COLO829 (cell line): Measurements from ENCODE around the gene XYLT1.

Experiments used
- DNase-seq: peaks from one replicate; pipeline ENCODE4 v3.0.0; 2012; ENCODE audit warnings: low spot score

XYLT1 gene

DNA sequence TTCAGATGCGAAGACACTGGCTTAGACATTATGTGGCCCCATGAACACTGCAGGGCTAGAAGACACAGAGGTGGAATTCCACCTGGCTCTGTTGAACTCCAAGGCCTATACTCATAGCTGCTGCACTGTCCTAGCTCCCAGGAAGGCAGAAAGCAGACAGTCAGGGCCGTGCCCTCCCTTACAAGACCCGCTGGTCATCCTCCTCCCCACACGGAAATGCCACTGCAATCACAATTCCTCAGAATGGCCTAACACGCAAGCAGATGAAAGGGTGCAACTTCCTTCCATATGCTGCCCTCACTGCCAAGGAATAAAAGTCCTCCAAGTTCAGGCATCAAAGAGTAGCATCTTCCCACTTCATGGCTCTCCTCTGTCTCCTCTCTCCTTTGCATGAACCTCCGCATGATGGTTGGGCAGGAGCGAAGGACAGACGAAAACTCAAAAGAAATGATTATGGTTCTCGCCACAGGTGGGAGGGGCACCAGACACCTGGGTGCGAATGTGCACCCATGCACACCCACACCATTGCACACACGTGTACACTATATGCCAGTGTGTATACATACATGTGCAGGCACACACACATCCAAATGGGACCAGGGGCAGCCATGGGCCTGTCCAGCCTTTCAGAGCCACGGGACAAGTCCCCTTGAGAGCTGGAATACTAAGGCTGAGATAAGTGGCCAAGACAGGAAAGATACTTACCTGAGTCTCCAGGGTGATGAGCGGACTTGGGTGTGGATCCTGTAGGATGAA lies 113.3 kb downstream of the XYLT1 start:
- DNase-seq = no peak

DNA sequence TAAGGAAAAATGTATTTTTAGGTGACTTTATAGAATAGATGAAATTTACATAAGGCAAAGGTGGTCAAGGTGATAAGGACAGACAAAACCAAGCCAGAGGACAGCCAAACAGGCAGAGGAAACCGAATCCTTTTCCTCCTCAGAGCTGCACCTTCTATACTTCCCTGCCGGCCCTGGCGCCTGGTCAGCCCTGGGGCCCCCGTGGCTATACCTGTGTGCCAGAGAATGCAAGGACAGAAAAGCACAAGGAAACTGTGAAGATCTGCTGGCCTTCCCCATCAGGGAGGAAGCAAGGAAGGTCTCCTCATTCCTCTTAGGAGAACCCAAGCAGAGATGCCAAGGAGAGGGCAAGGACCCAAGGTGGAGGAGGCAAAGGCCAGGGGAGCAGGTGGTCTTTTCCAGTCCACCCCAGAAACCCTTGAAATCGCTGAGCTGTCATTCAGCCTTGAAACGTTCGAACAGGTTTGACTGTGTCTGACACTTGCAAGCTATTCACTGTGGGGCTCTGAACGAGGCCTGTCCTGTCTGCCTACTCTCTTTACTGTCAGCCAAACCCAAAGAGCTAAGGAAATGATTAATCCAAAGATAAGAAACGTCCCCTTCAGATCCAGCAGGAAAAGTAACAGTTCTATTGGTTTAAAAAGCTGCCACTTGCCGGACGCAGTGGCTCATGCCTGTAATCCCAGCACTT lies 114.4 kb downstream of the XYLT1 start:
- no peak for DNase-seq

DNA sequence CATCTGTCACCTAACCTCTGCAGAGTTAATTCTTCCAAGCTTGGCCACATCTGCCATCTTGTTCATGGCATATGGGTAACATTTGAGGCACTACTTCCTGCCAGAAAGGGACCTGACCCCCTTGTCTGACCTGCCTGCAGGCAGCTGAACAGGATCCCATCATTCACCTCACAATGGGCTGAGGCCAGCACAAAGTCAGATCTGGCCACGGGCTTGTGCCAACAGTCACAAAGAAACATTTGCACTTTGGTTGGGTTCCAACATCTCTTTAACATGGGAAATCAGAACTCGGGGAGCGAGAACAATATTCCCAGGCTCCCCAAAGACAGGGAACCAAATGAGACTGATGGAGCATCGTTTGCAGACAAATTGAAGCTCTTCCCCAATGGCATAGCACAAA lies 116.1 kb downstream of the XYLT1 start:
- no peak for DNase-seq

DNA sequence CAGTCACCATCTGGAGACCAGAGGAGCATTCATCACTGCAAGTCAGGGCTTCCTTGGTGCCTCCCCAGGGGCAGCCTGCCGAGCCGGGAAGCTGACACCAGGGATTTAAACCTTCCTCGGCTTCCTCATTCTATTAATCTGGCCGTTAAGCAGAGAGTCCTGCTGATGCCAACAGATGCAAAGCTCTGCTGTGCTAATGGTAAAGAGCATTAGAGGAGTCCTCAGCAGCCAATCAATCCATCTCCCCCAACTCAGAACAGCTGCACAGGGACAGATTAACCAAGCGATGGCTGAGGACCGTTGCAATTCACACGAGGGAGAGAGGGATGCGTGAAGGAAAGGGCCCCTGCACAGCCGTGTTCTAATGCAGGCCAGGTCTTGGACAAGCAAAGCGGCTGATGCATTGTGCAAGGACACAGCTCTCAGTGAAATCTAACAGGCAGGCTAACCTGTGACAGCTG lies 116.6 kb downstream of the XYLT1 start:
- DNase-seq = no peak

DNA sequence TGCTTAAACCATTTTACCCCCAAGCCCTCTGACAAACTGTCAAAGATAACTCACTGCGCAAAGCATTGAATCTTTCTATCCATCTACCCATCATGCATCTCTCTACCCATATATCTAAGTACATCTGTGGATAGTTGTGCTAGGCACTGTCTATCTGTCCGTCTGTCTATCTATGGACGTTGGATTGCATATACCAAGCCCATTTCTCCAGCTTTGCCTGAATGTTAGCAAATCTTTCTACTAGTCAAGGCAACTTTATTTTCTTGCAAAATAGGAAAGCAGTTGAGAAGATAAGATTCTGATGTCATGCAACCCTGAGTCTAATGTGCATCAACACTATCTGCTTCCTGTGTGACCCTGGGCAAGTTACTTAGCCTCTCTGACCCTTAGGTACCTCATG lies 117.2 kb downstream of the XYLT1 start:
- no peak for DNase-seq

DNA sequence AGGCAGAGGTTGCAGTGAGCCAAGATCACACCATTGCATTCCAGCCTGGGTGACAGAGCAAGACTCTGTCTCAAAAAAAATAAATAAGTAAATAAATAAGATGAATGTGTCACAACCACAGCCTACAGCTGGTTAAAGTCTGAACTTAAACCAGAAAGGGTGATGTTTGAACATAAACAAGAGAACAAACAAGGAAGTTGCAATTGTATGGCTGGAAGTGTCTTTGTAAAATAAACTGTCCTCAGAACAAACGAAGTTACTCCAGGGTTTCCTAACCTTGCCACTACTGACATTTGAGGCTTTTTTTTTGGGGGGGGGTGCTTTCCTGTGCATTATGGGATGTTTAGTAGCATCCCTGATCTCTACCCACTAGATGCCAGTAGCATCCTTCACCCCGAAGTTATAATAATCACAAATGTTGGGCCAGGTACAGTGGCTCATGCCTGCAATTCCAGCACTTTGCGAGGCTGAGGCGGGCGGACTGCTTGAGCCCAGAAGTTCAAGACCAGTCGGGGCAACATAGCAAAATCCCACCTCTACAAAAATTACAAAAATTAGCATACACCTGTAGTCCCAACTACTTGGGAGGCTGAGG lies 119.2 kb downstream of the XYLT1 start:
- DNase-seq = no peak

DNA sequence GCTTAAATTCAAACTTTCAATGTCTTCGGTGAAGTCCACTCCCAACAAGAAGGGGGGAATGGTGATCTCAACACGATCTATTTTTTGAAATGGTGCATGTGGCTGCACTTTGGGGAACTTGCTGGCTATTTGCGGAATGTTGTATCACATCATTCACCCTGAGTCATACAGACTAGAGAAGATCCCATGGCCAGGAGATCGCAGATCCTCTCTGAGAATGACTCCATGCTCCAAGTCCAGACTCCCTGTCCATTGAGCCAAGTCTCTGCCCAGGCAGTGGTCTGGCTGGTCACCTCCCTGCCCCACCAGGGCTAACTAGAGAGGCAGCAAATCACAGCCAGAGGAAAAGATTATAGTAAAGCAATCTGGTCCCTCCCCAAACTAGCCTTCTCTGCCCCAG lies 120.6 kb downstream of the XYLT1 start:
- DNase-seq = no peak

DNA sequence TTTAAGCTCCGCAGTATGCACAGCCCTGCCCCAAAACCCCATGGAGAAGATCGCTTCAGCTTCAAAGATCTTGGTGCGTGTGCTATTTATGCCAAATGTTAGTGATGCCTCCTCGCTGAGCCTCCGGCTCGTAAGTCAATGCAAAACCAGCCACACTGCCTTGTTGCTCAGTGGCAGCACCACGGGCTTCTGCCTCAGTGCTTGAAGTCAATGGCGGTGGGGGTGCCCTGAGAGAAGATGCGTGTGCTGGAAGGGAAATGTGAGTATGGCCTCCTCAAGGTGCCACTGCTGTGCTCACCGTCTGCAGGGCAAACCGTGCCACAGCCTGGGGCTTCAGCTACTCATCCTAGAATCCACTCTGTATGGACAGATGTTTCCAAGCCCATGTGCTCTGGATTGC lies 121.9 kb downstream of the XYLT1 start:
- DNase-seq = no peak

DNA sequence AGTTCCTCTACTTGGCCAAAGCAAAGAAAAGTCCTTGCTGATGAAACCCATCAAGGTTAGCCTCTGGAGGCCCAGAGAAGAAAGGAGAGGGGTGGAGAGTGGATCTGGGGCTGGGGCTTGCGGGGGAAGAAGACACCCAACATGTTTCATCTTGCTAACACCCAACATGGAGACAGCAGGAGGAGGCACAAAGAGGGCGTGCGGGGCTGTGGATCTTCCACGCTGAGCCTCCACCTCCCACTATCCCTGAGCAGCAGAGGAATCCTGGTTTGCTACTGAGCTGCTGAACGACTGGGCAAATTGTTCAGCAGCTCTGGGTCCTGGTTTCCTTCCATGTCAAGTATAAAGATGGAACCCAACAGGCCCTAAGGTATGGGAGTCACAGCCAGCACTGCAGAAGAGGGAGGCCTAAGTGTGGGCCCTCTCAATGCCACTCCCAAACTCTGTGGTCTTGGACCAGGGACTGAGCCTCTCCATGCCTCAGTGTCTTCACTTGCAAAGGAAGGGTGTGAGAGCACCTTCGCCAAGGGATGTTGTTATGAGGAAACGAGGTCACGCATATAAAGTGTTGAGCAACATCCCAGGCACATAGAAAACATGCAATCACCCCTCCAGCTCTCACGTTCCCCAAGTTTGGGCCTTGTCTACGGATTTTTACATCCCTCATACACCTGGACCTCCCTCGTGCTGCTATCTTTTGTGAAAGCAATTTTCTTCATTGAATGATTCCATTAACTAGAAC lies 122.5 kb downstream of the XYLT1 start:
- no peak for DNase-seq

DNA sequence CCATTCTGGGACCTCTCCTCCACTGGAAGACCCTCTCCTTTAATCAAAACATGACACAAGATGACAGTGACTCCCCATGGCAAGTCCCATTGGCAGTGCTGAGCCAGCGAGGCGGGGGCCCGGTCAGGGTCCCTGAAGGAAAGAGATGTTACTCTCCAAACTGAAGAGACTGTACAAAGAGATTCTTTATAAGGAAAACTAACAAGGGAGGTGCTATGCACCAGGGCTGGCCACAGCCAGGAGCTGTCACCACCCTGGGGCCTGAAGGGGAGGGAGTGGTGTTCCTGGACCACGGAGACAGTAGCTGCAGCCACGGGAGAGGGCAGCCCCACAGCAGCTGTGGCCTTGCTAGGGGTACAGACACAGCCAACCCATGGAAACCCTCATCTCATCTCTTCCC lies 123.1 kb downstream of the XYLT1 start:
- no peak for DNase-seq

DNA sequence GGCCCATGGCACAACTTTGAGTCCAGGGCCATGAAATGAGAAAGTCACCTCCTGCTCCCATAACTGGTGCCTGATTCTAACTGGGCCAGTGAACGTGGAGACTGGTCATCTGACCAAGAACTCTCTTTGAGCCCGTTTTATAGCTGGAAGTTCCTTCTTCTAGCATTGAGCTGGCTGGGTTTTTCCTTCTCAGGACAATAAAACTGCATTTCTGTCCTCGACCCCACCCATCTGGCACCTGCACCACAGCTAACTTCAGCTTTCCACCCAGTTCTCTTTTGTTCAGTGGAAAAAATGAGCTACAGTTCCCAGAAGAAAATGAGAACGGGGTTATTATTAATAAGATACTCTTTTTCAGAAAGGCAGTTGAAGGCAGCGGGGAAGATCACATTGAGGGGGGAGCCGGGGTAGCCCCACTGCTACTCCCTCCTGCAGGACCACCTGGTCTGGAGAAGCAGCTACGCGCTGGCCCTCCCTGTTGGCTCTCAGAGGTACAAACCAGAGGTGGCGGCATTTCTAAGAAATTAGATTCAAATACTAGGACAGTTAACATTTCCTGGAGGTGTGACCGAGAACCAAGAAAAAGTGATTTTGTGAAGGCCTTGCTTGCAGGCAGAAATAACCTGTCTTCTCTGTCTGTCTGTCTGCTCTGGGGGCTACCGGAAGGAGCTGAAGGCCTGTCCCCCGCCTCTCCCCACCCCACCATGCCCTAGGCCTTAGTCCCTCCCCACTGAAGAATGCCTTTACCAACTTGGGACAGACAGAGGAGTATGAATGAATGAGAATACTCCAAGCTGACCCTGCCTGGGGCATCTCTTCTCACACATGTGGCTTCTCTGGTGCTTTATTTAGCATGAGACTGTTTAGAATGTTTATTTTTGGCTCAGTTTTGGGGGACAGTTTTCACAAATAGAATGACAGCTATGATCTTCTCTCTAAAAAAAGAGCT lies 123.9 kb downstream of the XYLT1 start:
- no peak for DNase-seq

DNA sequence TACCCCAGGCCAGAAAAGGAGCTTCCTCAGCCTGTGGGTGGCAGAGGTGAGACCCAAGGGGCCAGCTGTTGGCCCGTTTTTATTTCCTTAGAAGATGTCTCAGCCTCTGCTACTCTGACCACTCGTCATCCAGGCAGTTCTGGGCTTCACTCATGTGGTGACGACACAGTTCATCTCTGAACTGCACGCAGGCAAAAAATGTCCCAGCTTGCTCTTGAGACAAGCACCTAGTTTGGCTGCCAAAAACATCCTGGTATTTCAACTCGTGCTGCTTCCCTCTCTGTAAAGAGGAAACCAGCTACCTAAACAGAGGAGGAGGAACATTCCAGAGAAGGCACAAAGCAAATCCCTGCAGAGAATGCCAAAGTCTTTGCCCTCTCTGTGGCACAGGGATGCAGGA lies 125.7 kb downstream of the XYLT1 start:
- DNase-seq = no peak

DNA sequence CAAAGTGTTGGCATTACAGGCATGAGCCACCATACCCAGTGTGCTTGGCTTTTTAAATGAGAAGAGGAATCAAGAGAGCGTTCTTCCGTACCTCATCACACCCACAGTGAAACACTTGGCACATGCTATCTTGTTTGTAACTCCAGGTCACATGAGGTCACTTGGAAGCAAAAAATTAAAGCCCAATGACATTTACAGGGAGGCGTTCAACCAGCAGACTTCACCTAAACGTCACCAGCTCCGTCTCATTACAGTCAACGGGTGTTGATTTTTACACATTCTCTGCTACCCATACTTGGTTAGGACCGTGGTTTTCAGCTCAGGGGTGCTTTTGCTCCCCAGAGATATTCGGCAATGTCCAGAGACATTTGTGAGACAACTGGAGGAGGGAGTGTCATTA lies 127.0 kb downstream of the XYLT1 start:
- DNase-seq = no peak

DNA sequence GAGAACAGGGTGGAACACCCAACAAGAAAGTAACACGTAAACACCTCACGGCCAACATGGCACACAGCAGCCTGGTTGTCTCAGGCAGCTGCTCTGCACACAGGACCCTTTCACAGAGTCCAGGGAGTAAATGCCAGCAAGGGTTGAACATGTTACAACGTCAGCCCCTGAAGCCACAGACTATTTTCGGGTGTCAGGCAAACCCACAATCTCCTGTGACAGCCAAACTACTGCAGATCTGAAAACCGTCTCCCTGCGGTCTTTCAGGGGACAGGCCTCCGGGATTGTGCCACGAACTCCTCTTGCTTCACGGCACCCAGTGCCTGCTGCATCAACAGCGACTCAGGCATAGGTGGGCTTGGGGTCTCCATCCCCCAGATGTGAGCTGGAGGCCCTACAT lies 127.7 kb downstream of the XYLT1 start:
- DNase-seq = no peak

DNA sequence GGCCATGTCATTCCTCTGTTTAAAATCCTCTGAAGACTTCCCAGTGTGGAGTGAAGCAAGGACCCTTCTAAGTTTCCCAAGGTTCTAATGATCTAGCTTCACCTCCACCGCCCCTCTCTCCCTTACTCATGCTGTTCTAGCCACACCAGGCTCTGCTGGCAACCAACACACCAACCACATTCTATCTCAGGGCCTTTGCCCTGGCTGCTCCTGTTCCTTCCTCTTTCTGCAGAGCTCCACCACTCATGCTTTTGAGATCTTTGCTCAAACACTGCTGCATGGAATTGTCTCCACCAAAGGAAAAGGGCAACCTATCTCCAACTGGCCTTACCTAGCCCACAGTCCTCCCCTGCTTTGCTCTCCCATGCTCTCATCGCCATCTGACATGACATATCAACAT lies 128.7 kb downstream of the XYLT1 start:
- DNase-seq = no peak

DNA sequence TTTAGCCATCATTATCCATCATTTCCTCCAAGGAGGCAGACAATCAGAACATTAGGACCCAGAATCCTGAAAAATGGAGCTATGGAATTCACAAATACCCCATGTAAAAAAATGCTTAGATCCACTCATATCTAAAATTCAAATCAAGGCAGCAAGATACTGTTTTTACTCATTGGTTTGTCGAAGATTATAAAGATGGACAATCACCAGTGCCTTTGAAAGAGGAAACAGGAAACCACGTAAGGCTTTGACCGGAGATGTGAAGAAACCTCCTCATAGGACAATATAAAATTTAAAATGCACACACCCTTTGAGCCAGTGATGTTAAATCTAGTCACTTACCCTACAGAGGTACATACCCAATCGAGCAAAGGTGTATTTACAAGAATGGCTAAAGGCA lies 130.0 kb downstream of the XYLT1 start:
- DNase-seq = no peak

DNA sequence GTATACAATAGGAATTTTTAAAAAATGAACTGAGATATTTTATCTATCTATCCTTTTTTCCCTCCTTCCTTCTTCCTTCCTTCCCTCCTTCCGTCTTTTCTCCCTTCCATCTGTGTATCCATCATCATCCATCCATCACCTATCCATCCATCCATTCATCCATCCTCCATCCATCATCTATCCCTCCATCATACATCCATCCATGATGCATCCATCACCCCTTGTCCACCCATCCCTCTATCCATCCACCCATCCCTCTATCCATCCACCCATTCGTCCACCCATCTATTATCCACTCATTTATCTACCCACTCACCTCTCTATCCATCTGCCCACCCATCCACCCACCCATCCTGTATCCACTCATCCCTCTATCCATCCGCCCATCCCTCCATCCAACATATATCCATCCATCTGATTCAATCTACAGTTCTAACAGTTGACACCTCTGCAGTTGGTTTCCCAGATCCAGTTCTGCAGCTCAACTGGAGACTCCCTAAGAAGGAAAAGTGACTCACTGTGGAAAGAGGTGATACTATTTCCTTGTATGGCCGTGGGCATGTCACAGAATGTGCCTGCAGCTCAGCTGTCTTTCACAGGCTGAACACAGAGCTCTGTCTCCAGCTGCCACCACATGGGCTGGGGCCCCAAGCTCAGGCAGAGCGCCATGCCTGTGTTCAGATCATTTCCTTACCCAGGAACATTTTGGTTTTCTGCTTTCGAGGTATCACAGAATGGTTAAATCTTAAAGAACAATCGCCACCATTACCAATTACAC lies 130.8 kb downstream of the XYLT1 start:
- DNase-seq = no peak

DNA sequence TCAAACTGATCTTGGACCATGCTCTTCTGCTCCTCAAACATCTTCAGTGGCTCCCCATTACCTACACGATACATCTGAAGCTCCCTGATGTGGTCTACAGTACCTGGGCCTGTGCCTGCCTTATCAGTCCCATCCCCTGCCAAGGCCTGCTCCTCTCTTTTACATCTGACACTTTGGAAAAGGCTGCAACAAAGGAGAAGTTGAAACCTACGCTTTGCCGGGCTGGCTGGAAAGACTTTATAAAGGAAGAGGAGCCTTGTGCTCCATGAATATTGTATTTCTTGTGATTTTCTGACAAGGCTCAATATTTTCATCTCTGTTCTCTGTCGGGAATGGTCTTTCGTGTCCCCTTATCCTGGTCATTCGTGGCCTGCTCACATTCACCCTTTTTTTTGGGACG lies 132.5 kb downstream of the XYLT1 start:
- DNase-seq = no peak

DNA sequence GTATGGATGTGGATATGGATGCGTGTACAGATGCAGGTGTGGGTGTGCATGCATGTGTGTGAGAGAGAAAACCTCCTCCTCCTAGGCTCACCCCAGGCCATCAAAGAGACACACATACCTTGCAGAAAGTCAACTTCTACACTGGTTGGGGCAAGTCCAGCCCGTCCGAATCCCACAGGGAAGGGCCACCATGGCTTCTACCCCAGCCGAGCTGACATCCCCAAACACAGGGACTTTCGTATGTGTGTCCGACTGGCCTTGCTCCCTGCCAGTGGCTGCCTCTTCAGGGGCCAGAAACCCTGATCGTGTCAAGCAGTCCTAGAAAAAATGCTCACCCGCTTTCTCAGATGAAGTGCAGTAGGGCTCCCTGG lies 134.2 kb downstream of the XYLT1 start:
- no peak for DNase-seq

DNA sequence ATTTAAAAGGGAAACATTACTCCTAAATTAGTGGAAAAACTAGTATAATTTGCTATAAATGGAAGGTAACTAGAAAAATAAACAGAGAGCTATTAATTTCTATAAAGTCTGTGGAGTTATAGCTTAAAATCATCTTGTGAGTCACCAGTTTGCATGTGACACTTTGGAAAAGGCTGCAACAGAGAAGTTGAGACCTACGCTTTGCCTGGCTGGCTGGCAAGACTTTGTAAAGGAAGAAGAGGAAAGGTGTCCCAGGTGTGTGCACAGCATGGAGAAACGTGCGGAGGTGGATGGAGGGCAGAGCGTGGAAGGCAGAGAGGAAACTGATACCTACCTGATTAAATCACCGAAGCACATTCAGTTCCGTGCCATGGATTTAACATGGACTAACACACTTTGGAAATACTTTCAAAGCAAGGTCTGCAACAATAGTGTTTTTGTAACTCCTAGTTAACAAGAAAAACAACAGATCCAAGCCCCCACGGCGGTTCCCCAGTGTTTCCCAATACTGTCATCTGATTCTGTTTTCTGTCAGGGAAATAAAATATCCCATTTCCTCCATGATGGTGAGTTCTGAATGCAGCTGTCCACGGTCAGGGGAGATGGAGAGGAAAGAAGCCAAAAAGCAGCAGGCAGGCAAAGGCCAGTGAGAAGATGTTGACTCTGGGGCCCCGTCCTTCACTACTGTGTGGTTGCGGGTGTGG lies 134.8 kb downstream of the XYLT1 start:
- no peak for DNase-seq
